HG02840 (cell line): ENCODE data around the gene FAM163B.
"Not testable (repeated sequence)": the region's sequence is repeated elsewhere in the genome, so short reads cannot be mapped to it uniquely, and the experiment has no call there.

Source experiments
- ATAC-seq: cut with Tn5 transposase; IDR thresholded peaks from one replicate; pipeline ENCODE4 v1.9.1; 2021; ENCODE audit warnings: mild to moderate bottlenecking, moderate library complexity, moderate number of reproducible peaks; ENCODE audit not compliant: unreplicated experiment, low FRiP score

The FAM163B gene

GRCh38 chr9:133640580-133641395 is 31.6 kb upstream of the FAM163B start:
- ATAC-seq, result no peak

- no peak for ATAC-seq
Measured at GRCh38 chr9:133640160-133640559, 31.0 kb upstream of the FAM163B start.

GRCh38 chr9:133639613-133640012 is 30.4 kb upstream of the FAM163B start:
- ATAC-seq, result no peak

- ATAC-seq, result no peak
Measured at GRCh38 chr9:133638711-133639110, 29.5 kb upstream of the FAM163B start.

GRCh38 chr9:133638076-133638475 is 28.9 kb upstream of the FAM163B start:
- ATAC-seq, result no peak

GRCh38 chr9:133637451-133638055 is 28.4 kb upstream of the FAM163B start:
- ATAC-seq, result no peak

GRCh38 chr9:133636902-133637301 is 27.7 kb upstream of the FAM163B start:
- ATAC-seq, result no peak

GRCh38 chr9:133635533-133636531 is 26.6 kb upstream of the FAM163B start, which contains the start of gene DBH:
TSS of gene DBH (plus strand) at chr9:133636363. CDS start at chr9:133636372, 9 bp downstream.
- no peak for ATAC-seq

GRCh38 chr9:133635098-133635497 is 25.9 kb upstream of the FAM163B start:
- no peak for ATAC-seq

GRCh38 chr9:133634081-133634691 is 25.0 kb upstream of the FAM163B start:
- no peak for ATAC-seq

- ATAC-seq, result no peak
Measured at GRCh38 chr9:133633681-133634080, 24.5 kb upstream of the FAM163B start.

GRCh38 chr9:133632806-133633680 is 23.9 kb upstream of the FAM163B start:
- no peak for ATAC-seq

- ATAC-seq, result no peak
Measured at GRCh38 chr9:133631111-133631510, 21.9 kb upstream of the FAM163B start.

GRCh38 chr9:133629221-133630110 is 20.3 kb upstream of the FAM163B start:
- ATAC-seq, result no peak

GRCh38 chr9:133628766-133629165 is 19.6 kb upstream of the FAM163B start:
- ATAC-seq, result no peak

- ATAC-seq, result no peak
Measured at GRCh38 chr9:133627341-133627740, 18.2 kb upstream of the FAM163B start.

- not testable (repeated sequence) for ATAC-seq
Measured at GRCh38 chr9:133626008-133626407, 16.8 kb upstream of the FAM163B start.

GRCh38 chr9:133622555-133622954 is 13.4 kb upstream of the FAM163B start:
- no peak for ATAC-seq
